HepG2 (cell line): ENCODE results near the gene GUCY1A2. TPM values are rescaled to one million over a fixed set of nuclear protein-coding genes. Genes with fewer than 3 reads are reported as not detected.

Experiments used
- ELF4 ChIP-seq: sonication (generic); formaldehyde crosslinking; IDR thresholded peaks from 2 replicates; pipeline ENCODE4 v1.5.0; 2020; ENCODE audit warnings: missing genetic modification reagents, mild to moderate bottlenecking, moderate library complexity, borderline replicate concordance
- GFI1 ChIP-seq: sonication (generic); formaldehyde crosslinking; IDR thresholded peaks from 2 replicates; pipeline ENCODE4 v1.5.0; 2020; ENCODE audit warnings: missing genetic modification reagents, mild to moderate bottlenecking, borderline replicate concordance
- TBX3 ChIP-seq: fragments of 450-650 bp; IDR thresholded peaks from 2 replicates; pipeline ENCODE4 v1.6.1; 2017; ENCODE audit warnings: antibody characterized with exemption, mild to moderate bottlenecking, inconsistent platforms, borderline replicate concordance
- polyA plus RNA-seq, 8 experiments: library from polyadenylated mRNA; depleted of rRNA in 3 of 8; stranded (reverse) in 7 of 8; unstranded in 1 of 8; fragments of >200 nt; fragmentation: Illumina TruSeq in 4 of 8; extraction: Trizol in 4 of 8; gene quantifications; 2 replicates each; pipeline versions ENCODE4 v1.2.1 to v1.2.3, GENCODE V29; 2011 to 2016; ENCODE audit warnings: low read depth in 4 of 8, missing spikeins in 1 of 8, mixed read lengths in 1 of 8; ENCODE audit not compliant: insufficient read depth in 1 of 8
- total RNA-seq, 5 experiments: library from RNA; depleted of rRNA; stranded (reverse); fragments of >200 nt; fragmentation: Illumina TruSeq; extraction: Trizol; gene quantifications; 2 replicates each; pipeline ENCODE4 v1.2.3, GENCODE V29; 2016; ENCODE audit warnings: low read depth in 1 of 5
- TF ChIP-seq, protein P1 (sequence below): sonication (generic); formaldehyde crosslinking; IDR thresholded peaks from one replicate; pipeline ENCODE4 v1.5.1; 2020; ENCODE audit warnings: mild to moderate bottlenecking, missing genetic modification reagents; ENCODE audit errors: not compliant biosample characterization
- TF ChIP-seq, protein P2 (sequence below): sonication (generic); formaldehyde crosslinking; IDR thresholded peaks from 2 replicates; pipeline ENCODE4 v1.4.0; 2020; ENCODE audit warnings: missing genetic modification reagents, borderline replicate concordance

The GUCY1A2 gene
- total and polyA plus RNA-seq, 2 of the 13 experiments (the other 11 are each of a cell fraction or from before 2014, with no cell fraction given): 0.01 to 0.07 TPM

DNA sequence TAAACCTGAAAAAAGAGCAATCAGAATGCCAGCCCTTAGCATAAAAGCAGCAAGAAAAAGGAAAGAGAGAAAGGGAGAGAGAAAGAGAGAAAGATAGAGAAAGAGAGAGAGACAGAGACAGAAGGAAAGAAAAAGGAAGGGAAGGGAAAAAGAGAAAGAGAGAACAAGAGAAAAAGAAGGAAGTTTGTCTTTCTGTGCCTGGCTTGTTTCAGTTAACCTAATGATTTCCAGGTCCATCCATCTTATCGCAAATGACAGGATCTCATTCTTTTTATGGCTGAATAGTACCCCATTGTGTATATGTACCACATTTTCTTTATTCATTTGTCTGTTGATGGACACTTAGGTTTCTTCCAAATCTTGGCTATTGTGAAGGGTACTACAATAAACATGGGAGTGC is 230.8 kb downstream of the GUCY1A2 start (continued):
- TF ChIP-seq, protein P1, sequence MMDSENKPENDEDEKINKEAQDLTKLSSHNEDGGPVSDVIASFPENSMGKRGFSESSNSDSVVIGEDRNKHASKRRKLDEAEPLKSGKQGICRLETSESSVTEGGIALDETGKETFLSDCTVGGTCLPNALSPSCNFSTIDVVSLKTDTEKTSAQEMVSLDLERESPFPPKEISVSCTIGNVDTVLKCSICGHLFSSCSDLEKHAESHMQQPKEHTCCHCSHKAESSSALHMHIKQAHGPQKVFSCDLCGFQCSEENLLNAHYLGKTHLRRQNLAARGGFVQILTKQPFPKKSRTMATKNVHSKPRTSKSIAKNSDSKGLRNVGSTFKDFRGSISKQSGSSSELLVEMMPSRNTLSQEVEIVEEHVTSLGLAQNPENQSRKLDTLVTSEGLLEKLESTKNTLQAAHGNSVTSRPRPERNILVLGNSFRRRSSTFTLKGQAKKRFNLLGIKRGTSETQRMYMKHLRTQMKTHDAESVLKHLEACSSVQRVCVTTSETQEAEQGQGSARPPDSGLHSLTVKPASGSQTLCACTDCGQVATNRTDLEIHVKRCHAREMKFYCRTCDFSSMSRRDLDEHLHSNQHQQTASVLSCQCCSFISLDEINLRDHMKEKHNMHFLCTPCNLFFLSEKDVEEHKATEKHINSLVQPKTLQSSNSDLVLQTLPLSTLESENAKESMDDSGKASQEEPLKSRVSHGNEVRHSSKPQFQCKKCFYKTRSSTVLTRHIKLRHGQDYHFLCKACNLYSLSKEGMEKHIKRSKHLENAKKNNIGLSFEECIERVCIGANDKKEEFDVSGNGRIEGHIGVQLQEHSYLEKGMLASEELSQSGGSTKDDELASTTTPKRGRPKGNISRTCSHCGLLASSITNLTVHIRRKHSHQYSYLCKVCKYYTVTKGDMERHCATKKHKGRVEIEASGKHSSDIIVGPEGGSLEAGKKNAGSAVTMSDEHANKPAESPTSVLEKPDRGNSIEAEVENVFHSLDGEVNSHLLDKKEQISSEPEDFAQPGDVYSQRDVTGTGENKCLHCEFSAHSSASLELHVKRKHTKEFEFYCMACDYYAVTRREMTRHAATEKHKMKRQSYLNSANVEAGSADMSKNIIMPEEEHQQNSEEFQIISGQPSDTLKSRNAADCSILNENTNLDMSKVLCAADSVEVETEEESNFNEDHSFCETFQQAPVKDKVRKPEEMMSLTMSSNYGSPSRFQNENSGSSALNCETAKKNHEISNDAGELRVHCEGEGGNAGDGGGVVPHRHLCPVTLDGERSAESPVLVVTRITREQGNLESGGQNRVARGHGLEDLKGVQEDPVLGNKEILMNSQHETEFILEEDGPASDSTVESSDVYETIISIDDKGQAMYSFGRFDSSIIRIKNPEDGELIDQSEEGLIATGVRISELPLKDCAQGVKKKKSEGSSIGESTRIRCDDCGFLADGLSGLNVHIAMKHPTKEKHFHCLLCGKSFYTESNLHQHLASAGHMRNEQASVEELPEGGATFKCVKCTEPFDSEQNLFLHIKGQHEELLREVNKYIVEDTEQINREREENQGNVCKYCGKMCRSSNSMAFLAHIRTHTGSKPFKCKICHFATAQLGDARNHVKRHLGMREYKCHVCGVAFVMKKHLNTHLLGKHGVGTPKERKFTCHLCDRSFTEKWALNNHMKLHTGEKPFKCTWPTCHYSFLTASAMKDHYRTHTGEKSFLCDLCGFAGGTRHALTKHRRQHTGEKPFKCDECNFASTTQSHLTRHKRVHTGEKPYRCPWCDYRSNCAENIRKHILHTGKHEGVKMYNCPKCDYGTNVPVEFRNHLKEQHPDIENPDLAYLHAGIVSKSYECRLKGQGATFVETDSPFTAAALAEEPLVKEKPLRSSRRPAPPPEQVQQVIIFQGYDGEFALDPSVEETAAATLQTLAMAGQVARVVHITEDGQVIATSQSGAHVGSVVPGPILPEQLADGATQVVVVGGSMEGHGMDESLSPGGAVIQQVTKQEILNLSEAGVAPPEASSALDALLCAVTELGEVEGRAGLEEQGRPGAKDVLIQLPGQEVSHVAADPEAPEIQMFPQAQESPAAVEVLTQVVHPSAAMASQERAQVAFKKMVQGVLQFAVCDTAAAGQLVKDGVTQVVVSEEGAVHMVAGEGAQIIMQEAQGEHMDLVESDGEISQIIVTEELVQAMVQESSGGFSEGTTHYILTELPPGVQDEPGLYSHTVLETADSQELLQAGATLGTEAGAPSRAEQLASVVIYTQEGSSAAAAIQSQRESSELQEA (CRISPR knock-in tag): no peak
- TF ChIP-seq GFI1 (CRISPR knock-in tag) (no peak), ELF4 (CRISPR knock-in tag) (no peak), TBX3 (no peak)
- TF ChIP-seq, protein P2, sequence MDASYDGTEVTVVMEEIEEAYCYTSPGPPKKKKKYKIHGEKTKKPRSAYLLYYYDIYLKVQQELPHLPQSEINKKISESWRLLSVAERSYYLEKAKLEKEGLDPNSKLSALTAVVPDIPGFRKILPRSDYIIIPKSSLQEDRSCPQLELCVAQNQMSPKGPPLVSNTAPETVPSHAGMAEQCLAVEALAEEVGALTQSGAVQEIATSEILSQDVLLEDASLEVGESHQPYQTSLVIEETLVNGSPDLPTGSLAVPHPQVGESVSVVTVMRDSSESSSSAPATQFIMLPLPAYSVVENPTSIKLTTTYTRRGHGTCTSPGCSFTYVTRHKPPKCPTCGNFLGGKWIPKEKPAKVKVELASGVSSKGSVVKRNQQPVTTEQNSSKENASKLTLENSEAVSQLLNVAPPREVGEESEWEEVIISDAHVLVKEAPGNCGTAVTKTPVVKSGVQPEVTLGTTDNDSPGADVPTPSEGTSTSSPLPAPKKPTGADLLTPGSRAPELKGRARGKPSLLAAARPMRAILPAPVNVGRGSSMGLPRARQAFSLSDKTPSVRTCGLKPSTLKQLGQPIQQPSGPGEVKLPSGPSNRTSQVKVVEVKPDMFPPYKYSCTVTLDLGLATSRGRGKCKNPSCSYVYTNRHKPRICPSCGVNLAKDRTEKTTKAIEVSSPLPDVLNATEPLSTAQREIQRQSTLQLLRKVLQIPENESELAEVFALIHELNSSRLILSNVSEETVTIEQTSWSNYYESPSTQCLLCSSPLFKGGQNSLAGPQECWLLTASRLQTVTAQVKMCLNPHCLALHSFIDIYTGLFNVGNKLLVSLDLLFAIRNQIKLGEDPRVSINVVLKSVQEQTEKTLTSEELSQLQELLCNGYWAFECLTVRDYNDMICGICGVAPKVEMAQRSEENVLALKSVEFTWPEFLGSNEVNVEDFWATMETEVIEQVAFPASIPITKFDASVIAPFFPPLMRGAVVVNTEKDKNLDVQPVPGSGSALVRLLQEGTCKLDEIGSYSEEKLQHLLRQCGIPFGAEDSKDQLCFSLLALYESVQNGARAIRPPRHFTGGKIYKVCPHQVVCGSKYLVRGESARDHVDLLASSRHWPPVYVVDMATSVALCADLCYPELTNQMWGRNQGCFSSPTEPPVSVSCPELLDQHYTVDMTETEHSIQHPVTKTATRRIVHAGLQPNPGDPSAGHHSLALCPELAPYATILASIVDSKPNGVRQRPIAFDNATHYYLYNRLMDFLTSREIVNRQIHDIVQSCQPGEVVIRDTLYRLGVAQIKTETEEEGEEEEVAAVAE (CRISPR knock-in tag): no peak
- TF ChIP-seq, all 625 proteins: peak for 2
